ENCODE results near the gene CRADD.

GRCh38 chr12:93676408-93677194, 574 bp upstream of the CRADD start:
- no peak for TF ChIP-seq CTCF (IDR thresholded peaks at IDR 0.05)
- no peak for TF ChIP-seq POLR2A (IDR thresholded peaks at IDR 0.05)
